ENCODE results near the gene HLX. TPM values are rescaled to one million over a fixed set of nuclear protein-coding genes. Genes with fewer than 3 reads are reported as not detected.

Gene HLX
- total and polyA plus RNA-seq, 9 of the 15 experiments (the other 6 are each of a cell fraction or from before 2014, with no cell fraction given): 0.10 to 3.0 (median 1.6) TPM

DNA sequence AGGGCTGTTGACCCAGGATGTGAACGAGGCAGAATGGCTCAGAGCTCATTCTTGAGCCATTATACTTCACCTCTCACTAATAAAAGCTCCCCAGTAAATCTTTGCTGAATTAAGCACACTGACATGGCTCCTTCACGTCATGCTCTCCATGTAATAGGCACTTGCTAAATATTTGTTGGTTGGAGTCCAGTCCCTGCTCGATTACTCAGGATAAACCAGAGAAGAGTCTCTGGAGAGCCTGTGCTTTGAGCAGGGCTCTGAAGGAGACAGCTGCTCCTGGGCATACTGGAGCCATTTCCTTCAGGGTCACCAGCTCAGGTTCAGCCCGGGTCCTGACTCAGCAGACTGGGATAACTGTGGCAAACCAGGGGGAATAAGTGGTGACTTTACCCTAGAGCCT, 46.9 kb downstream of the HLX start:
- Histone ChIP-seq H3K79me2 (ENCODE audit: control insufficient read depth, insufficient read depth, low read length) (no peaks in the 10 kb centered on the region), H3K4me1 (replicated peaks in 1 of 2; ENCODE audit: control insufficient read depth in 2 of 2, insufficient read depth in 2 of 2, low read length in 2 of 2) (0 out of 5 replicates have a peak, but pooled peaks cover 0 to 2% of the 10 kb centered on the region in 2 experiments), H3K9me3 (replicated peaks; ENCODE audit: control insufficient read depth, insufficient read depth, low read depth, low read length) (no peaks in the 10 kb centered on the region), H3K9me1 (ENCODE audit: control insufficient read depth, insufficient read depth, low read length) (no peaks in the 10 kb centered on the region), H2AFZ (ENCODE audit: low read depth, low read length) (no peak overlapping the region), H3K9ac (ENCODE audit: insufficient read depth in 1 of 2, low read depth in 2 of 2, low read length in 2 of 2) (no peak overlapping the region), H3K4me2 (ENCODE audit: insufficient read depth, low read length) (no peak overlapping the region), H3K4me3 (no peak overlapping the region), H3K27ac (ENCODE audit: extremely low read depth, low read depth, low read length) (no peak overlapping the region), H3K27me3 (ENCODE audit: control insufficient read depth in 2 of 2, insufficient read depth in 2 of 2, low read length in 2 of 2) (peaks cover 0 to 4% of the 10 kb centered on the region in 2 experiments; a peak in 1 of 5 replicates), H3K36me3 (ENCODE audit: control insufficient read depth, insufficient read depth, low read length) (no peaks in the 10 kb centered on the region), H4K20me1 (replicated peaks; ENCODE audit: control insufficient read depth, insufficient read depth, low read length) (no peaks in the 10 kb centered on the region)
- ATAC-seq (no peak), DNase-seq (ENCODE audit: extremely low read depth in 1 of 4, low spot score in 3 of 4) (no peak), FAIRE-seq (no peak)
- intact Hi-C loops (cut with micrococcal nuclease): no loop called here
- CTCF ChIA-PET (ENCODE audit: low intra/inter-chr PET ratio): no interaction called here
- in situ Hi-C loops (cut with MboI): no loop called here
- POLR2A ChIA-PET: no interaction called here
- WGBS (ENCODE audit: insufficient coverage, low coverage, missing lambda C conversion rate): 0% methylated on average over 4 of the region's 4 CpGs
- TF ChIP-seq BACH1 (tag; IDR thresholded peaks at IDR 0.05): no peak
- no peak for TF ChIP-seq CC2D1A (IDR thresholded peaks at IDR 0.05)
- TF ChIP-seq, protein P1, sequence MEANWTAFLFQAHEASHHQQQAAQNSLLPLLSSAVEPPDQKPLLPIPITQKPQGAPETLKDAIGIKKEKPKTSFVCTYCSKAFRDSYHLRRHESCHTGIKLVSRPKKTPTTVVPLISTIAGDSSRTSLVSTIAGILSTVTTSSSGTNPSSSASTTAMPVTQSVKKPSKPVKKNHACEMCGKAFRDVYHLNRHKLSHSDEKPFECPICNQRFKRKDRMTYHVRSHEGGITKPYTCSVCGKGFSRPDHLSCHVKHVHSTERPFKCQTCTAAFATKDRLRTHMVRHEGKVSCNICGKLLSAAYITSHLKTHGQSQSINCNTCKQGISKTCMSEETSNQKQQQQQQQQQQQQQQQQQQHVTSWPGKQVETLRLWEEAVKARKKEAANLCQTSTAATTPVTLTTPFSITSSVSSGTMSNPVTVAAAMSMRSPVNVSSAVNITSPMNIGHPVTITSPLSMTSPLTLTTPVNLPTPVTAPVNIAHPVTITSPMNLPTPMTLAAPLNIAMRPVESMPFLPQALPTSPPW (CRISPR knock-in tag; IDR thresholded peaks at IDR 0.05): no peak
- no peak for TF ChIP-seq SLC30A9 (CRISPR knock-in tag; IDR thresholded peaks at IDR 0.05)
- TF ChIP-seq, protein P2, sequence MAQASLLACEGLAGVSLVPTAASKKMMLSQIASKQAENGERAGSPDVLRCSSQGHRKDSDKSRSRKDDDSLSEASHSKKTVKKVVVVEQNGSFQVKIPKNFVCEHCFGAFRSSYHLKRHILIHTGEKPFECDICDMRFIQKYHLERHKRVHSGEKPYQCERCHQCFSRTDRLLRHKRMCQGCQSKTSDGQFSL (CRISPR knock-in tag; IDR thresholded peaks at IDR 0.05): no peak
- TF ChIP-seq, protein P2 (tag; IDR thresholded peaks at IDR 0.05): no peak
- TF ChIP-seq, protein P3, sequence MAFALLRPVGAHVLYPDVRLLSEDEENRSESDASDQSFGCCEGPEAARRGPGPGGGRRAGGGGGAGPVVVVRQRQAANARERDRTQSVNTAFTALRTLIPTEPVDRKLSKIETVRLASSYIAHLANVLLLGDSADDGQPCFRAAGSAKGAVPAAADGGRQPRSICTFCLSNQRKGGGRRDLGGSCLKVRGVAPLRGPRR (CRISPR knock-in tag; IDR thresholded peaks at IDR 0.05): no peak
- TF ChIP-seq ZNF785 (CRISPR knock-in tag; IDR thresholded peaks at IDR 0.05): no peak
- TF ChIP-seq SRSF3 (IDR thresholded peaks at IDR 0.05; ENCODE audit: insufficient read depth, low read length): no peak
- no peak for TF ChIP-seq ZNF764 (CRISPR knock-in tag; IDR thresholded peaks at IDR 0.05; ENCODE audit: low read depth)
- TF ChIP-seq POLR3G (IDR thresholded peaks at IDR 0.05; ENCODE audit: extremely low read depth, insufficient read length, insufficient replicate concordance): no peak
- no peak for TF ChIP-seq MYNN (IDR thresholded peaks at IDR 0.05)
- TF ChIP-seq MYNN (CRISPR knock-in tag; IDR thresholded peaks at IDR 0.05): no peak
- no peak for TF ChIP-seq POLR2A (conservative IDR thresholded peaks at IDR 0.05)
- TF ChIP-seq CBX3 (IDR thresholded peaks at IDR 0.05; ENCODE audit: borderline replicate concordance in 1 of 2, low read length in 2 of 2): no peak
- no peak for TF ChIP-seq DIDO1 (tag; IDR thresholded peaks at IDR 0.05; ENCODE audit: low read depth)
- TF ChIP-seq TRIM28 (IDR thresholded peaks at IDR 0.05): no peak
- no TSS peak for BruUV-seq (replicated peaks)

All from K562 (cell line).